ENCODE data around the gene IL23R.
"Not testable (repeated sequence)": the region's sequence is repeated elsewhere in the genome, so short reads cannot be mapped to it uniquely, and the experiment has no call there.

IL23R gene, protein sequence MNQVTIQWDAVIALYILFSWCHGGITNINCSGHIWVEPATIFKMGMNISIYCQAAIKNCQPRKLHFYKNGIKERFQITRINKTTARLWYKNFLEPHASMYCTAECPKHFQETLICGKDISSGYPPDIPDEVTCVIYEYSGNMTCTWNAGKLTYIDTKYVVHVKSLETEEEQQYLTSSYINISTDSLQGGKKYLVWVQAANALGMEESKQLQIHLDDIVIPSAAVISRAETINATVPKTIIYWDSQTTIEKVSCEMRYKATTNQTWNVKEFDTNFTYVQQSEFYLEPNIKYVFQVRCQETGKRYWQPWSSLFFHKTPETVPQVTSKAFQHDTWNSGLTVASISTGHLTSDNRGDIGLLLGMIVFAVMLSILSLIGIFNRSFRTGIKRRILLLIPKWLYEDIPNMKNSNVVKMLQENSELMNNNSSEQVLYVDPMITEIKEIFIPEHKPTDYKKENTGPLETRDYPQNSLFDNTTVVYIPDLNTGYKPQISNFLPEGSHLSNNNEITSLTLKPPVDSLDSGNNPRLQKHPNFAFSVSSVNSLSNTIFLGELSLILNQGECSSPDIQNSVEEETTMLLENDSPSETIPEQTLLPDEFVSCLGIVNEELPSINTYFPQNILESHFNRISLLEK

DNA sequence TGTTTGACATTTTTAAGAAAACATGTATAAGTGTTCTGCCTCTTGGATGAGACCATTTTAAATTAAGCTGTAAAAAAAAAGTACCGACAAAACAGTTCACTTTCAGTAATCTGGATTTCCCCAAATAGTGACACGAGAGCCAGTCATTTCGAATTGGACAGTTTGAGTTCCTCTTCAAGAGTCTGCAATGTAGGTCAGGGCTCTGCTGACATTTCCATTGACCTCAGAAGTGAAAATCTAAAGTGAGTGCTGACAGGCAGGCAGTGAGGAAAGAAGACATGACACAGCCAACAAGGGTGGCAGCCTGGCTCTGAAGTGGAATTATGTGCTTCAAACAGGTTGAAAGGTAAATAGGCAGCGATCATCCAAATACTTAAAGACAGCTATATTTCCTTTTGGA, at the start of gene IL23R:
Gene IL23R (plus strand): TSS at position 259 of the 400 bp plus-strand sequence. CDS start 1,667 bp downstream, outside the sequence.
- peak; percentile 33 for DNase-seq (ENCODE audit: low spot score)

DNA sequence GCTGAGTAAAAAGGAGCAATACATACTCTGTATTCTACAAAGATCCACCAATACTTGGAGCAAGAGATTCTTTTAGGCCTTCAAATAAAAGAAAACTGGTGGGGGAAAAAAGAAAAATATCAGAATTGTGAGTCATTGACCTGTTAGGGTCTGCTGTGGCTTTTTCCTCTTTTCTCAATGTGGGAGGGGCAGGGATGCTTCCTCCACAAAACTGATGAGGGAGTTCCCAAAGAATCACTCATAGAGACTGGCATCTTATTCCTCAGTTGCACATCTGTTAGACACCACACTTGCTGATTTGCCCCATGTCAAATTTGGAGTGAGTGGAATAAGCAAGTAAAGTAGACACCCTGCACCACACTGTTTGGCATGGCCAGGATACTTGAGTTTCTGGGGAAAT, 48.1 kb upstream of the IL23R start:
- DNase-seq (ENCODE audit: low spot score) = no peak

DNA sequence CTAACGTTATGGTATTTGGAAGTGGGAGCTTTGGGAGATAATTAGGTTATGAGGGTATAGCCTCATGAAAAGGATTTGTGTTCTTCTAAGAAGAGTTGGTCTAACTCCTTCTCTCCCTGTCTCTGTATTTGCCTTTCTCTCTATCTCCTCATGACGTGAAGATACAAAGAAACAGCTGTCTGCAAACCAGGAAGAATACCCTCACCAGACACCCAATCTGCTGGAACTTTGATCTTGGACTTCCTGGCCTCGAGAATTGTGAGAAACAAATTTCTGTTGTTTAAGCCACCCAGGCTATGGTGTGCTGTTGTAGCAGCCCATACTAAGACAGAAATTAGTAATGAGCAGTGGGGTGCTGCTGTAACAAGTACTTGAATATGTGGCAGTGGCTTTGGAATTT, 47.6 kb upstream of the IL23R start:
- DNase-seq (ENCODE audit: low spot score) = no peak

DNA sequence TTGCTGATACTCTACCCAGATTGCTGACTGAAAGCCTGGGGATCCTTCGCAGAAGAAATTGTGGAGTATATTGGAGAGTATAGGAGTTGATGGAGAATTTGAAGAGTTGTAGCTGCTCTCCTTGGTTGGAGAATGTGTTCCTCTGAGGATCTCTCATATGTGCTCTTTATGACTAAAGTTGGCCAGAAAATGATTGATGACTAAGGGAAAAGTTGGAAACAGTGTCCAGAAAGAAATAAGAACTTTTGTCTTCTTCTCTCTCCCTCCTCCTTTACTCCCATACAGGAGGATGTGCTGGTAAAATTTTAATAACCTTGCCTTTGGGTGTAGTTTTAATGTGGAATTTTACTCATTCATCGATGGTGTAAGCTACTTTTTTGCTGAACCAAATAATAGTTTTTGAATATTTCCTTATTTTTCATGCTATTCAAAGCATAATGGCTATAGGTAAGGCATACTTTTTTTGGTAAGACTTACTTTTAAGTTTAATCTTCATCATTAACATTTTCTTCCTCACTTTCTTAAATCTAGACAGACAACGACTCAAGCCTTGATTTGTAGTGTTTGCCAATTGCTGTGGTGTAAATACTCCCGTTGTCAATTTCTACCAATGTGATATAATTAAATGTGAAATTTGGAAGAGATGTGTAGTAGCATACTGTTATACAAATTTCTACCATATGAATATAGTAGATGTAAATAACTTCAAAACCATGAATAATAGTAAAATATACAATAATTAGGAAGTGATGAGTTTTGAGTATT, 45.2 kb upstream of the IL23R start:
- DNase-seq (ENCODE audit: low spot score) = no peak

DNA sequence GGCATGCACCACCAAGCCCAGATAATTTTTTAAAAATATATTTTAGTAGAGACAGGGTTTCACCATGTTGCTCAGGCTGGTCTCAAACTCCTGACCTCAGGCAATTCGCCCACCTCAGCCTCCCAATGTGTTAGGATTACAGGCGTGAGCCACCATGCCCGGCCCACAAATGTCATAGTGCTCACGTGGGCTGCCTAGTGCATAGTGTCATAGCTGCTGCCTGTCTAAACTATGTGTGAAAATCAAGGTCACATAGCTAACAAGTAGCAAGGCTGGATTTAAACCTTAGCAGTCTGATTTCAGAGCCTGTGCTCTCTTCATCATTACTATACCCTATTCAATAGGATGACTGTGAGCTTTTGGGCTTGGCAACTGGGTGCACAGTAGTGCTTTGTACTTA, 41.8 kb upstream of the IL23R start:
- DNase-seq (ENCODE audit: low spot score) = no peak

DNA sequence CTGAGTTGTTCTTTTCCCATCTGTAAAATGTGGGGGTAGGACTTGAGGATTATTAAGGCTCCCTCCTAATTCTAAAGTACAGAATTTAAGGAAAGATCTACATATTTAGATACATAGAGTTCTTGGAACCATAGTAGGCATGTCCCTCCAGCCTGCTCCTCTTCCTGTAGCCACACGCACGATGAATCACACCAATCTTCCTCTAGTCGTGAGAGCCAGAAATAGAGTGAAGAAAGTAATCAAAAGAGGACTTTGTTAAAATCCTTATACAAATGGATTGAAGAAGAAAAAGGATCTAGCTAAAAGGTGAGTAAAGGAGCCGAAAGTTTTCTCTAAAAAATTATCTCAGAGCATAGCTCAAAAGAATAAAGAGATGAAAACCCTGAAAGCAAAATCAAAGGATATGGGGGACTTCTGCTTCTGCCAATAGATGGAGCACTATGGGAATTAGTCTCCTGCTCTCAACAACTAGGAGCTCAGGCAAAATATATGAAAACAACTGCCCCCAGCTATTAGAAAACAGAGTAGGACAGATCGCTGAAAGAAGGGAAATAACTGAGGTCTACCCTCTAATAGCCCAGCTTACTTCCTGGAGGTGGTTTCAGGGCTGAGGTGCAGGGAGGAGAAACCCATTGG, 40.0 kb upstream of the IL23R start:
- DNase-seq (ENCODE audit: low spot score) = no peak

DNA sequence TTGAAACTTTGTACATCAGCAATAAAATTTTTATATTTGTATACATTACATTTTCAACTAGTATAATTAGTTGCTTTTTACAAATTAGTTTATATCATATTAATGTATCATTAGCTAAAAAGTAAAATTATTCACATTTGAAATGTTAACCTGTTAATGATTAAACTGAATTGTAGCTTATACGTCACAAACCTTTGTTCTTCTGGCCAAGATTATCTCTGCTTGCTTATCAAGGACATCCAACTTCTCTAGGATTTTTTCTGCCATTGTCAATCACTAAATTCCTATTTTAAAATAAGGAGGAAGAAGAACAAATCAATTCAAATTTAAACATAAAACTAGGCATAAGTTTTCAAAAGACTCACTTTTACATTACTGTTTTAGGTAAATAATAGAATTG, 39.3 kb upstream of the IL23R start:
- no peak for DNase-seq (ENCODE audit: low spot score)

DNA sequence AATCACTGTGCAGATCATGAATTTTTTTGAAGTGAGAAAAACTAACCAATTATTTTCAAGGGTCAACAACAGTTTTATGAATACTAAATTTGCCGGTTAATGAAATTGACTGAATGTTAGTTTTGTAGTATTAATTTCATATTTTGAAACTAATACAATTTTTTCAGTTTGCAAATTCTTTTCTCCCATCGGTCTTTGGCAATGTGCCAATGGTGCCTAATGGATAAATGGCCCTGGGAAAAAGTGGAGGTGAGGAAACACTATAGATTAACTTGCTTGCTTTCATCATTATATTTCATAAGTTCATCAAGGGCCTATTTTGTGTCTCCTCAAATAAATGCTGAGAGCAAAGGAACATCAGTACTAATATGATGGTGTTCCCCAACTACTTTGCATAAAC, 35.6 kb upstream of the IL23R start:
- no peak for DNase-seq (ENCODE audit: low spot score)

DNA sequence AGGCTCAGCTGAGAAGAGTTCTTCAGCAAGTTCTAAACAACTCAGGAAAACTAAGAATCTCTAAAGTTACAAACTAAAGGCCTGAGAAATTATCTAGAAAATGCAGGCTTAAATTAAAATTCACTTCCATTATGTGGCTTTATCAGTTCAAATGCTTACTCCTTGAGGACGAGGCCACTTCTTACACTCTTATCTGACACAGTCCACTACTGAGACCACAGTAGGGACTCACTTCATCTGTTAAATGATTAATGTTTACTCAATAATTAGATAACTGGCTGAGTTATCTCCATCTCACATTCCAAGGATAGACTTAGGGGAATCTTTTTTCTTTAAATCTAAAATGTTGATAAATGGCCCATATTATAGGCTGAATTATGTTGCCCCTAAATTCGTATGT, 33.1 kb upstream of the IL23R start:
- no peak for DNase-seq (ENCODE audit: low spot score)

DNA sequence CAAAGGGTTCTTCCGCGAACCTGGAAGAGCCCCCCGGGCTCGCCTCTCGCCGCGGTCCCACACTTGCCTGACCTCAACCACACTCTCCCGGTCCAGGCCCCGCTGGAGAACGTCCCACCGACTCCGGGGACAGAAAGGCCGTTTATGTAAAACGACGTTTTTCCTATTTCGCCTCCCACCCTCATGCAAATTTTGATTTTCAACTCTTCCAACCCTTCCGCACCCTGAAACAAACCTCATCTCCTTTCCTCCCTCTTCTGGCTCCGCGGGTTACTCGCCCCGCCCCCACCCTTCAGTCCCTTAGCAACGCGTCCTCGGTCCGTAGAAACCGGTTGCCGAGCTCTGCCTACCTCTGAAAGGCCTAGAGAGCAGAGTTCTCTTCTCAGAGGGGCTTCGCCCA, 31.6 kb upstream of the IL23R start, which contains the start of gene C1orf141:
Gene C1orf141 (minus strand): TSS at position 276 of the 400 bp plus-strand sequence. CDS start 7,730 bp downstream, outside the sequence.
- no peak for DNase-seq (ENCODE audit: low spot score)

DNA sequence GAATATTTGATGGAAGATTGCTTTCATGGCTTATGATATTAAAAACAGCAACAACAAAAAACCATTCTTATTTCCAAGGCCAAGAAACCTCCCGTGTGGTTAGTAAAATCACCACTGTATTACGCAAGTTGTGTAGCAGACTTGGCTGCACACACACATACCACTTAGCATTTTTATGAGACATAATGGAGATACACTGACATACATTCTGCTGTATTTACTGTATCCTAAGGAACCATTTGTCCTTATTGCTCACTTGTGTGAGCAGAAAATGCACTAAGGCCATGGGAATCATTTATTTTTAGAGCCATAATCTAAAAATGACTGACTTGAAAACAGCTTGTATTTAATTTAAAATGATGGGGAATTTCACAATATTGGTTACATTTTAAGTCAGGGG, 30.9 kb upstream of the IL23R start:
- DNase-seq (ENCODE audit: low spot score) = no peak

DNA sequence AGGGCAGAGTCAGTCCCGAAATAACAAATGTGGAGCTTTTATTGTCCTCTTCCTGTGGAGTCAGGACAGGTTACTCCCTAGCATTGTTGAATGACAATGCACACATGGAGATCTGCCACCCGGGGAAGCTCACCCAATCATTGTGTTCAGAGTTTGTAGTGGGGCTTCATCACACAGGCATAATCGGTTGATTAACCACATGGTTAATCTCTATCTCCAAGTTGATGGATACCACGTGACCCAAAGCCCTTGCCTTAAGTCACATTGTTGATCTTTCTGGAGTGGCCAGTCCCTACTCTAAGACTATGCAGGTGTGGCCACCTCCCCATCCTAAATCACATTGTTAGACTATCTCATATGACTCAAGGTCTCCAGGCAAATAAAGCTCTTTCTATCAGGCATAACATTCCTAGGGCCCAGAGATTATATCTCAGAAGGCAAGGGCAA, 28.9 kb upstream of the IL23R start:
- DNase-seq (ENCODE audit: low spot score) = no peak

DNA sequence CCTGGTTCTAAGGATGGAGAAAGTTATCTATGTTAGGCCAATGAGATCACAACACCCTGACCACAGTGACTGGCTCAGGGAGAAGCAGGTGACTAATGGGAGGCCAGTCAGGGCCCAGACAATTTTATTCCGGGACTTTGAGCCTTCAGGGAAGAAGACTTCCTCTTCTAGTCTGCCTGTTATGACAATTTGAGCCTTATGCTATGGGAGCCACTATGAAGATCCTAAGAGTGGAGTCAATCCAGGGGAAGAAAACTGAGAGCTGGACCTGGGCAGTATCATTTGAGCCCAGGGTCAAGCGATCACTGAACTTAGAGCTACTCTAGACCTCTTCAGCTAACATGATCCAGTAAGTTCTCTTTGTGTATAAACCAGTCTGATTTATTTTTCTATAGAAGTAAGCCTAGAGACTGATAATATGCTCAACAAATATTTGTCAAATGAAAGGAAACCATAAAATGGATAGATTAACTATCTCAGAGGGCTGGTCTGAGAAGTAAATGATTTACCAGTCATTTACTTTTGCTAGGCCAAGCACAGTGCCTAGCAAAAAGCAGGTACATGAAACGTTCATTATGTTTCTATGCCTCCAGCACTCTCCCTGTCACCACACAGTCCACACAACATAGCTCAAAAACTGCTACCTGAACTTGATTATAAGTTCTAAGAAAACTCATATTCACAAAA, 27.3 kb upstream of the IL23R start:
- no peak for DNase-seq (ENCODE audit: low spot score)

DNA sequence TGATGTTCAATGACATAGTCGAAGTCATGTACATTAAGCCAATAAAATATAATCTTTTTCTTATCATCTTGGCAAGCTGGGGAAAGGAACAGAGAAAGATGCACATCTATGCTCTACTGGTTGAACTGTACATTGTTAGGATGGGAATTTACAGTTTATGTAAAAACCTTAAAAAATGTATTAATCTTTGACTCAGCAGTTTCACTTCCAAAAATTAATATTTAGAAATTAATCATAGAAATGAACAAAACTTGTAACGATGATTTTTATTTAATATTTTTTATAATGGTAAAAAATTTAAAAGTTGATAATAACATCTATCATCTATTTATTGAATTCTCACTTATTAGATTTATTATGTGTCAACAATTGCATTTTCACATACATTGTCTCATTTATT, 25.8 kb upstream of the IL23R start:
- DNase-seq (ENCODE audit: low spot score) = no peak

DNA sequence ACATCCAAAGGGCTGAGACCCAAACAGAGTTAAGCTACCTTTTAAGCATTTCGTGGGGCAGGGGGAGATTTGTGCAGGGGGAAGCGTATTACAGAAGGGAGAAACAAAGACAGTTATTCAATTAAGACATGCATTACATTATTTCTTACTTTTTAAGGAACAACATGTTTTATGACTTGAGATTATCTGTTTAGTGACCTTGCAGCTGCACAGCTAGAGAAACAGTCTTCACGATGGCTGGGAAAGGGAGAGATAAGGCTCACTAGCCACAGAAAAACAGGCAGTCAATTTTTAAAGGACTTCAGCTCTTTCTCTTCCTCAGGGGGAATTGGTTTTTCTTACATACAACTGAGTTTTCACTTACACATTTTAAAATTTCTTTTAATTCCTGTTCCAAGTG, 24.4 kb upstream of the IL23R start:
- not testable (repeated sequence) for DNase-seq (ENCODE audit: low spot score)

DNA sequence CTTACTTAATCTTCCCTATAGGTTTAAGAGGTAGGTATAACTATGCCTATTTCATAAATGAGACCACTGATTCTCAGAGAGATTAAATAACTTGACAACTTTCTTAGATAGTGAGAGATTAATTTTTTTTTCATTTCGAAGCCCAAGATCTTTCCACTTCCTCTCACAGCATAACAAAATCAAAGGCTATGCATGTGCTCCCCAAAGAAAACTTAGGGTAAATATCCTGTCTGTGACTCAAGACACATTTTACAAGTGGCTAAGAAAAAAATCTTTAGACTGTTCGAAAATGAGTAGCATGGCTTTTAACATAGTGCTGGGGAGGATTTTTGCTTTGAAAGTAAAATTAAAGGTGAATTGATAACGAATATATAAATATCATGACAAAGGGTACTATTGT, 23.3 kb upstream of the IL23R start:
- peak; percentile 14 for DNase-seq (ENCODE audit: low spot score)

DNA sequence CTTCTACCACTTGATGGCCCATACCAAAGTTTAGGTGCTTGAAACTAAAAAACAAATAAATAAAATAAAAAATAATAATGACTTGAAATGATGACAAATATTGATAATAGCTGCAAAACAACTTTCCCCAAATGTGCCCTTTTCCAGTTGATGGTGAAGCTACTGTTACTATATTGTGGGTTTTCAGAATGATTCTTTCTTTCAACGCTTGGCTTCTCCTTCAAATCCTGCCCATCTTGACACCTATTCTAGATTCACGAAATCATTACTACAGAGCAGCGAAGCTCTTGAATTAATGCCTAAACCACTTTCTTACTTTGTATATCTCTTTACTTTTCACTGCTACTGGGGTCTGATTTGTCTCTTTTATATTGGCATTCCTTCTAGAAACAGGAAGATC, 22.3 kb upstream of the IL23R start:
- DNase-seq (ENCODE audit: low spot score) = no peak

DNA sequence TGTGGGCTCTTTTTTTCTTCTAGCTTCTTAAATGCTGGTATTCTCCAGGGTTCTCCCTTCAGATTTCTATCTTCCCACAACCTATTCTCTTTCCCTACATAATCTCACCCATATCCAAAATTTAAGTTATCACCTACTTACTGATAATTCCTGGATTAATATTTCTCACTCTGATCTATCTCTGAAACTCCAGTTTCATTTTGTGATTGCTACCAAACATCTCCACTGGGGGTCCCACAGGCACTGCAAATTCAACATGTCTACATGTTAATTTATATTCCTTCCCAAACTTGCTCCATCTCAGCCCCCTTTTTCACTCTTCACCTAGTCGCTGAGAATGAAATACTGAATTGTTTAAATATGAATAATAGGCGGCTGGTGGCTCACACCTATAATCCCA, 21.6 kb upstream of the IL23R start:
- peak; percentile 29 for DNase-seq (ENCODE audit: low spot score)

DNA sequence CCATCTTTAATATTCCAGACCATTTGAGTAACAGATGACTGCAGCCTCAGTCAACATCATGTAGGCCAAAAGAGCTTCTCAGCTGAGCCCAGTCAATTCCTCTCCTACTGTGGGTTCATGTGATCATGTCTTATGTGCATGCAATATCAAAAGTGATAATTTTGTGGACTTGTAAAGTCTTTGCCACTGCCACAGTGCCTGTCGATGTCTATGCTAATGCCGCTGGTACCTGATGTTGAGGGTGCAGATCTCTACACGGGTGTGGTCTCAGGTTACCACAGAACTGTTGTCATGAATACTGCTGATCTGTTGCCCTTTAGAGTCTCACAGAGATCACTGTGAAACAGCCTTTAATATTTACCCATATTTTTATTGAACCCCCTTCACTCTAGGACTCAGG, 20.2 kb upstream of the IL23R start:
- DNase-seq (ENCODE audit: low spot score) = no peak

DNA sequence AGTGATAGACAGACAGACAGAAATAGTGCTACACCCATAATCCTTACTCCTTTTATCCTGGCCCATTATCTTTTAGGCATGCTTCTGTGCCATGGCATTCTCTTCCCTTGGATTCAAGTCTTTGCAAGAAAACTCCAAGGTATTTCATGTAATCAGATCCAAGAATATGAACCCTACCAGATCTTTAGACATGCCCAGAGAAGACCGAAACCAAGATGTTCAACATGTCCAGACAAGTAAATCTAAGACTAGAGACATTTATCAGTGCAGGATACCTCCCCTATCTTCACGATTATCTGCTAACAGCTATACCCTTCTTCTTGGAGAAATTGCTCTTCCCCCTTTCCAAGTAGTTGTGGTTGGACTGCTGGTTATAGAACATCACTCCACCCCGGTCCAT, 19.7 kb upstream of the IL23R start:
- DNase-seq (ENCODE audit: low spot score) = no peak

DNA sequence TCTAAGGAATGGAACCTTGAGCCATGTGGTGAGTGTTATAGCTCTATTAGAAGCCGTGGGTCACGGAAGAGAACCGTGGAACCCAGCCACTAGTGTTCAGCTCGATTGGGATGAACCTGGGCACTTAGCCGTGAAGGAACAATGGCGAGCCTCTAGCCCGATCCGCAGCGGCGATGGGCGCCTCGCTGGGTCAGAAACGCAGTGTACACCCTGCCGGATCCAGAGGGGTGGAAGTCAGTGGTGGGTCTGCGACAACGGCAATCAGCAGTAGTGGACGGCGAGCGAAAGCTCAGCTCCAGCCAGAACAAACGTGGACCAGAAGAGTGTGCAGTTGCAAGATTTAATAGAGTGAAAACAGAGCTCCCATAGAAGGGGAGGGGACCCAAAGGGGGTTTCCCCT, 18.3 kb upstream of the IL23R start:
- not testable (repeated sequence) for DNase-seq (ENCODE audit: low spot score)

All from CD4-positive, alpha-beta T cell treated with Interleukin-15 for 4 hours (primary cell).